DMS114 treated with DMSO at 0.1 percent for 48 hours (cell line): ENCODE results near the gene FIGNL1.
"Not testable (repeated sequence)": the region's sequence is repeated elsewhere in the genome, so short reads cannot be mapped to it uniquely, and the experiment has no call there.

Experiments
- DNase-seq: peaks from one replicate; lab custom pipeline; 2025; ENCODE audit not compliant: unreplicated experiment; lab: John Stamatoyannopoulos, UW

The FIGNL1 gene

DNA sequence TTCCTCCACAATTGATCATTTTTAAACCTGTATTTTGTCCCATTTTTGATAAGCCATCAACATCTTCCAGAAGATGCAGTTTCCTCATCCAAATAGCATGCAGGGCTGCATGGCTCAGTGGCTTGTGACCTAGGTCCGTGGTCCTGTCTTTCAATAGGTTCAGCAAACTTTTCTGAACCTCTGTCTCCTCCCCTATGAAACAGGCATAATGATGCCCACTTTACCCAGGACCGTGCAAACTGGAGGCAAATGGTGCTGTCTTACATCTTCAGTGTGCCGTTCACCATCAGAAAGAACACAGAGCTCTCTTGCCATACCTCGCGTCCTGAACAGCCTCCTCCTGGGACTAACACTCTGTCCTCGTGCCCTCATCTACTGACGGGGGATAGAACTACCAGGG is 22.3 kb upstream of the FIGNL1 start:
- no peak for DNase-seq

DNA sequence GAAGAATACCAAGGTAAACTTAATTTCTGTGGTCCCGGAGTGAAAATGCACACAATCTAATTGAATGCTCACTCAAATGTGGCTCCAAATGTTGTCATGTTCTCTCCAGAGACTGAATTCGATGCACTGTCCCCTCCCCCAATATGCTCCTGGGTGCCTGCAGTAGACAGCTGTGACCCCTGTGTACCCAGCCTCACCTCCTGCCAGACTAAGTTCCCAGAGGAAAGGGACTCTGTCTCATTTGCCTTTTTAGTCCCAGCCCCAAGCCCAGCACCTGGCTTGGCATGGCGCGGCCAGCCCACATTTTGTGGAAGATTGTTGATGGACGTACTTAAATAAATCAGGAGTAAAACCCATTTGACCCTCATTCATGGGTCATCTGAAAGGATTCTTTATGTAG is 21.8 kb upstream of the FIGNL1 start:
- no peak for DNase-seq

DNA sequence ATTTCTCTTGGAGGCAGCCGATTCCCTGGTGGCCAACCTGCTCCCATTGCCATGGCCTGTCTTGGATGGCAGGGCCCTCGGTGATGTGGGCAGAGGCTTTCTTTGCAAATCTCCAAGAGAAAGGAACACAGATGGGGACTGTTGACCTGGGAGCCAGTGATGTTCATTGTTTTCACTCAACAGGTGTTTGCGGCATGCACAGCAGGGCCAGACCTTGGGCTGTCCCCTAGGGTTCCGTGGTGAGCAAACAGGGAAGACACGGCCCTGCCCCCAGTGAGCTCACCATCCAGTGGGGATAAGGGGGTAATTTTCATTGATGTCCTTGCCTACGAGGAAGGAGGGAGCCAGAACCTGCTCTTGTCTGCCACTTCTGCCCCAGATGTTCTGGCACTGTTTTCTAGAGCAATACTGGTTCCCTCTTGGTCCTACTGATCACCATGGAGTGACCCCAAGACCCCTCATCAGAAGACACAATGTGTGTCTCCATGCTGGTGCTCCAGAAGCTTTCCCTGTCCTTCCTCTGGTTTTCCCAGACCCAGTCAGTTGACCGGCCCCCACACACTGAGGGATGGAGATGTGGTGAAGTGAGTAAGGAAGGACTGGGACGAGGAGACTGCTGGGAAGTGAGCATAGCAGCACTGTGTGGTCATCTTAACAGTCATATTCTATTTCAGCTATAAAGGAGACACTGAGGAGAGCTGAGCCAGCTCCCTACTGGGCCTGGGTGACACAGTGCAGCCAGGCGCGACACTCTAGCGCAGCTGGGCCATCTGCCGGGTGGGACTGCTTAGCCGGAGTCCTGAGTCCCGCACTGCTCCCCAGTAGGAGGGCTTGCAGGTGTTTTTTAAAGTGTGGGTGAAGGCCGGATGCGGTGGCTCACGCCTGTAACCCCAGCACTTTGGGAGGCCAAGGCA is 20.4 kb upstream of the FIGNL1 start:
- no peak for DNase-seq

DNA sequence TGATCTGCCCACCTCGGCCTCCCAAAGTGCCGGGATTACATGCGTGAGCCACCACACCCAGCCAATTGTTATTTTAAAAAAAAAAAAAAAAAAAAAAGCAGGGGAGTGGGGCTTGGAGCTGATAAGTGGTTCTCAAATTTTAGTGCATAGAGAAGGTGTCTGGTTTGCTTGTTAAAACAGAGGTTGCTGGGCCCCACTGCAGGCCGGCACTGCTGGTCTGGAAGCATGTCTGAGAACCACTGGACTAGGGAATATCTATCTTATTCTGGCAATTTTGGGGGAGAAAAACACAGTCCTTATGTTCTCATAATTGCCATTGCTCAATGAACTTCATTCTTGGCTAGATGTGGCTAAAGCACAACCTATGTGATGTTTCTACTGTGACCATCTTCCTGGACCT is 19.0 kb upstream of the FIGNL1 start:
- DNase-seq, result no peak

DNA sequence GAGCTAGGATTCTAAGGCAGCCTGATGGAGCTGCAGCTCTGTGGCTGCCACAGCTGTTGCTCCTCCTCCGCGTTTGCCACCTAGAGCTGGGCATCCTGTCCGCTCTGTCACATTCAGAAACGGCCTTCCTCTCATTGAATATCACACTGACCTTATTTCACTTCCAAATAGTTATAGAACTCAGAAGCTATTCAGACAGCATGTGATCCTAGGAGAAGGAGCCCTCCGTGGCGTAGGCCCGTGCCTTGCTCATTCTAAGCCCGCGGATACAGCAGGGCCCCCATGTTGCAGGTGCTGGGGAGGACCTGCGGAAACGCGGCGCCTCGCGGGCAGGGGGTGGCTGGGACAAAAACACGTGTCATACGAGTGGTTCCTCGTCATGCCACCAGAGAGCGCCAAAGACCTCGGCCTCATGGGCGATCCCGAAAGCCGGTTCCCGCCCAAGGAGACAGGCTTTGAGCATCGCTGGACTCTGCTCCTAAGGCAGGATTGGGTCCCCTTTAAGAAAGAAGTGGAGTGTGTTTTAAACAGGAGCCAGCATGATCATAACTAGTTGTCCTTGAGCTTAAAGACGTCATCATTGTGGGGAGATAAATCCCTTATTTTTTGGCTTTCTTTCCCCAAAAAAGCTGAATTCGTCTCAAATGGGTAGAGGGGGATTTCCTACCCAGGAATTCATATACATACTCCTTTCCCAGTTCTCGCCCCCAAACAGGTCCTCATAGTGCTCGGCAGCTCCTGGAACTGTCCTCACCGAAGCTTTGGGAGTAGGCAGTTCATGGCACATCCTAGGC is 17.9 kb upstream of the FIGNL1 start:
- DNase-seq, result peak; percentile 62

DNA sequence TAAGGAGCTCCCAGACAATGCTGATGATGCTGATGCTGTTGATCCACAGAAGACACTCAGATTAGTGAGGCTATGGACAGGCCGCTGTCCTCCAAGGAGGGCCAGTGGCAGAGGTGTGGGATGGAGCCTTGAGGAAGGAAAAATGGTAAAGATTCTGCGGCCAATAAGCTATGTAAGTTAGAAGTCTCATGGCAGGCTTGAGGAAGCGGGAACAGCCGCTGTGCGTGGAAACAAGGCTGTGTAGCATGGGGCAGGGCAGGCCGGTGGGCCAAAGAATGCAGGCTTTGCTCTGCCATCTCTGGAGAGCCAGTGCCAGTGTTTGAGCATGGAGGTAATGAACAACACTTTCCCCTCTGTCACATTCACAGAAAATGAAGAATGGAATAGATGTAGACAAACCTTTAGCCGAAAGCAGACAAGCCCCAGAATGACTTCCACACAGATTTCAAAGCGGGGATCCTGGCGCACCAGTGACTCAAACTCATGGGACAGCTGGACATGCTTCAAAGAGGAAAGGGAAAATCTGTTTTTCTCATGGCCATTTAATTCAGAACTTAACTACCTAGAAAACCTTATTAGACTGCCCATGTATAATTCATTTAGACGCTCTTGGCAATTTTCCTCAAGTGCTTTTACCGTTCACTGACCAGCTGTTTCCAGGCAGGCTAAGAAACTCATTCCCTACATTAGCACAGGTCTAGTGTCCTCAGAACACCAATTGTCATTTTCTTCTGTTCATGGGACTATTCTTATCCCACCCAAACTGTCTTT is 16.9 kb upstream of the FIGNL1 start:
- no peak for DNase-seq

DNA sequence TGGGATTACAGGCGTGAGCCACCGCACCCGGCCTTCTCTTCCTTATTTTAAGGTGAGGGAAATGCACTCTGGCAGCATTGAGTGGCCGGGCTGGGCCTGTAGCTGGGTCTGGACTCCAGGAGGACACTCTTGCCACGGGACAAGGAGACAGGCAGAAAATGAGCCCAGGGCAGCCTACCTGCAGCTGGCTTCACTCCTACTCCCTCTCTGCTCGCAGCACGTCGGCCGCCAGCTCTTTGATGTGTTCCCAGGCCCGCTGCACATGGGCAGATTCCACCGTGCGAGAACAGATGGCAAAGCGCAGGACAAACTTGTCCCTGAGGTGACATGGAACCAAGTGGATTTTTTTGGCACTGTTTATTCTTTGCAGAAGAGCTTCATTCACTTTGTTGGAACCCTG is 12.9 kb upstream of the FIGNL1 start:
- DNase-seq, result no peak

DNA sequence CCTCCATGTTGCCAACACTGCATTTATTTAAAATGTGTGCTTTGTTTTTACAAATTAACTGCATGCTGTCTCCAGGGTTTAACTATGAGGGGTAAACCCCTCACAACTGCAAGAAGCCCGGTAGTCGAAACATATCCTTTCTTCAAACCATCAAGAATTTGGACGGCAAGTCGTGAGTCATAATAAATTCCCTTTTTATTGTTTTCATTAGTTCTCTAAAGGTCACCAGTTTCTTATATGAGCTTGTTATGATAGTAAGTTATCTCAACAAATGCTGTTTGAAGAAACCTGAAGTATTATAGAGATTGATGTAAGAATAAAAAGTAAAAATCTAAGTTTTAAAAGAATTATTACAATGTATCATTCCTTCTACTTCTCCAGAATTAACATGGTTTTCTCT is 12.2 kb upstream of the FIGNL1 start:
- DNase-seq, result no peak

DNA sequence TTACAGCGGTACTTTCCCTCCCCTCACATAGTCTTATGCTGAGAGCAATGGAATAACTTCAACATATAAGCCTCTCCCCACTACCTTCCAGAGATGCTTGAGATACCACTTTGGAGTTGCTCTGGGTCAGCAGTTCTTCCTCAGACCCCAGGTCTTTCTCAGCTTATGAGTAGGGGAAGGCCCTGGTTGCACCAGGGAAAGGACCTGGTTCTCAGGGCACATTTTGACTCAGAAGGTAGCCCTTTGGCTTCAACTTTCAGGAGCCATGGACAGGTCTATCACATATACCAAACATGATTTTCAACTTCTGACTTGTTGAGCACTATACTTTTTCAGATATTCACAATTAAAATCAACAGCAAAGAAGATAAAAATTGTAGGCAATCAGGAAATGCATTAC is 11.5 kb upstream of the FIGNL1 start:
- DNase-seq, result no peak

DNA sequence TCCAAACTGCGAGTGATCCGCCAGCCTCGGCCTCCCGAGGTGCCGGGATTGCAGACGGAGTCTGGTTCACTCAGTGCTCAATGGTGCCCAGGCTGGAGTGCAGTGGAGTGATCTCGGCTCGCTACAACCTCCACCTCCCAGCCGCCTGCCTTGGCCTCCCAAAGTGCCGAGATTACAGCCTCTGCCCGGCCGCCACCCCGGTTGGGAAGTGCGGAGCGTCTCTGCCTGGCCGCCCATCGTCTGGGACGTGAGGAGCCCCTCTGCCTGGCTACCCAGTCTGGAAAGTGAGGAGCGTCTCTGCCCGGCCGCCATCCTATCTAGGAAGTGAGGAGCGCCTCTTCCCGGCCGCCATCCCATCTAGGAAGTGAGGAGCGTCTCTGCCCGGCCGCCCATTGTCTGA is 9.0 kb upstream of the FIGNL1 start:
- DNase-seq, result not testable (repeated sequence)

DNA sequence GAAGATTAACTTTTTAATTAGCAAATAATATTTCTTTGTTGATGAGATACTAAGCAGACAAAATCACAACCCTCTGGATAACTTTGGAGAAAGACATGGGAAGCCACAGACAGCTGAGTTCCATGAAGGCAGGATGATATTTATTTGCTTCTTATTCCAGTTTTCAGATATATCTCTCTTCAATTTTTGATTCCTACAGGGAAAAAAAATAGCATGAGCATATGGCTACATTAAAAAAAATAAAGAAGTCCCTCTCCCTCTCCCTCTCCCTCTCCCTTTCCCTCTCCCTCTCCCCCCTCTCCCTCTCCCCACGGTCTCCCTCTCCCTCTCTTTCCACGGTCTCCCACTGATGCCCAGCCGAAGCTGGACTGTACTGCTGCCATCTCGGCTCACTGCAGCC is 8.5 kb upstream of the FIGNL1 start:
- not testable (repeated sequence) for DNase-seq

DNA sequence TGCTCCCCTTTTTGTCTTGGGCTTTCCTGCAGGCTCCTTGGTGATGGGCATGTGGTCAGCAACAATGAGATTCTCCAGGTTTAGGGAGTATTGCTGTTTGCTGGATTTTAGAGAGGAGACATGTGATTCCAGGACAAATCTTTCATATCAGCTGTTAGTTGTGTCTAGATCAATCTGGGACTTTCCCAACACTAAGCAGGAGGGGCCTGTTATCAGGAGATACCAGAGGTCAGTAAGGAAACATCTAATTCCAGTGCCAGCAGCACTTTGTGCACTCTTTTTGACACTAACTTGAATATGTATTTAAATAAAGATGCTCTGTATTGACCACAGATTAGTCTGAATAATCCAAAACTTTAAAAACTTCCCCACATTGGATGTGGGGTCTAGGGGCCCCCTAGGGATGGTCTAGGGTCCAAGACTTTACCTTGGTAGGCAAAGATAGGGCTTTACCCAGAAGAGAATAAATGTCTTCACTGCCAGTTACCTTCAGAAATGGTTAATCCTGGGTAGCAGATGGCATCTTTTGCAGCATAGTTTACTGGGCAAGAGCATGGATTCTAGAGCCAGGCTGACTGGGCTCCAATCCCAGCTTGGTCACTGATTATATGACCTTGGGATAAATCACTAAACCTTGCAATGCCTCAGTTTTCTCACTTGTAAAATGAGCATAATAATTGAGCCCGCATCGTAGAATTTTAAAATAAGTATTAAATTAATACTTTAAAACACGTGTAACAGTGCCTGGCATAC is 6.4 kb upstream of the FIGNL1 start:
- DNase-seq, result no peak

DNA sequence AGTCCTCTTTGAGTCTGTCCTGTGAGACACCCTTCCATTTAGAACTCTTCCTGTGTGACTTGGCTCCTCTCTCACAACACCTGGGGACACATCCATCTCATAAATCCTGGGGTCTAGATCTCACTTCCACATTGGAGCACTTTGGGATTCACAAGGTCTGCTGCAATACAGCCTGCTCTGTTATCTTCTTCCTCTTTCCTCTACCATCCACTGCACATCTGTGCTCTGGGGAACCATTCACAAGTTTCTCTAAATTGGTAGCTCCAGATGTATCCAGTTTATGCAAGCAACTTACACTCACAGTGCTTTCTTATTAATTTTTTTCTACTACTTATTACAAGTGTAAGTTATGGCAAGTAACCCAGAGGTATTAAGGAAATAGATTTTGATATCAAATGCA is 5.5 kb upstream of the FIGNL1 start:
- DNase-seq, result no peak

DNA sequence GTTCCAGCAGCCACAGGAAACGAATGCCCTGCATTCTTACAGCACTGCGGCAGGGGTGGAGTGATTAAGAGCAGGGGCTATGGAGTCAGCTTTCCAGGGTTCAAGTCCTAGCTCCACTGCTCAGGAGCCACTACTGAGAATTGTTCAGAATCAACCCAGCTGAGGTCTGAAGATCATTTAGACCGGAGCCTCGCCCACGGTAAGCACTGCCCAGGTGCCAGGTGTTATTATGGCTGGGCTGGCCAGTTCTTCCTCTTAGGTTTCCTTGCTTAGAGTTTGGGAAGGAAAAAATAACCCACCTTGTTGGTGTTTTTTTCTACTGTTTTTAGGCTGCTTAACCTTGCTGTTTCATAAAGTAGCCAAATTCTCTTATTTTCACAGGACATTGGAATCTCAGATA is 4.8 kb upstream of the FIGNL1 start:
- DNase-seq, result no peak

DNA sequence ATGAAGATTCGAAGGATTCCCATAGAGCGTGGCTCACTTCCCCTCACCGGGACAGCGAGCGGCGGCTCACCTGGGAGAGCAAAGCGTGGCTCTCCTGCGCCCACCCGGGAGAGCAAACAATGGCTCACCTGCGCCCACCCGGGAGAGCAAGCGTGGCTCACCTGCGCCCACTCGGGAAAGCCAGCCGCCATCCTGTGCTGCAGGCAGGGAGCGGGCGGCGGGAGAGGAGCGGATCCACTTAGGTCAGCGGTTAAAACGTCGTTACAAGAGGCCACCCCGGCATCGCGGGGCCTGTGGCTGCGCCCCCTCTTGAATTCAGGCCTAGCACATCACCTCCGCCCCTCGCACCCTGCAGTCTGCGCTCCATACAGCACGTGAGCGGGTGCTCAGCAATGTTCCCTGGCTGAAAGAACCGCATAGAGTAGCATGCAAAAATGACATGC is 461 bp upstream of the FIGNL1 start:
- no peak for DNase-seq

DNA sequence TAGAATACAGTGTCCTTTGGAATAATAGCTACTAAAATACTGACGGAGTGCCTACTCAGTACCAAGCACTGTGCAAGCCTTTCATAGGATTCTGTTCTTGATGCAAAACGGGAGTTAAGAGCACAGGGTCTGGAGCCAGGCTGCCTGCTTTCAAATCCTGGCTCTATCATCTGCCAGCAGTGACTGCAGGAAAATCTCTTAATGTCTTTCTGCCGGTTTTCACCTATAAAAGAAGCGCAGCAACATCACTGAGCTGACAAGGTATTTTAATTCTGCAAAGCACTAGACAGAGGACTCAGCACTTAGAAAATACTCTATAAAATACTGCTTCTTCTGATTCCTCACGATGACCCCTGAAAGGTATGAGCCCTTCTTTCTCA is 659 bp downstream of the FIGNL1 start:
- no peak for DNase-seq

DNA sequence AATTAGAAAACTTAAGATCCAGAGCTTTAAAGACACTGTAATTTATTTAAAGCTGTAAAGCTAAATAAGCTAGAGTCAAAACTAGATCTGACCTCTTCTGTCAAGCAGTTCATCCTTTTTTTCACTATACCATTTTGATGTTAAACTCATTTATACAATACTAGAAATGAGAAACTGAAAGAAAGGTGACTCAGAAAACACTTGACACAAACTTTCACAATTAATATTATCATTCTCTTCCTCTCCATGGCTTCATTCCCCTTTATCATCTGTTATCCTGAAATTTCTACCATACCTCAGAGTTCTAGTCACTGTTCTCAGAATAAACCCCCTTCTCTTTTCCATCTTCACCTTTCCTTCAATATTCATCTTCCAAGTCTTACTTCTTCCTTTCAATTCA is 1.3 kb downstream of the FIGNL1 start:
- DNase-seq, result no peak

DNA sequence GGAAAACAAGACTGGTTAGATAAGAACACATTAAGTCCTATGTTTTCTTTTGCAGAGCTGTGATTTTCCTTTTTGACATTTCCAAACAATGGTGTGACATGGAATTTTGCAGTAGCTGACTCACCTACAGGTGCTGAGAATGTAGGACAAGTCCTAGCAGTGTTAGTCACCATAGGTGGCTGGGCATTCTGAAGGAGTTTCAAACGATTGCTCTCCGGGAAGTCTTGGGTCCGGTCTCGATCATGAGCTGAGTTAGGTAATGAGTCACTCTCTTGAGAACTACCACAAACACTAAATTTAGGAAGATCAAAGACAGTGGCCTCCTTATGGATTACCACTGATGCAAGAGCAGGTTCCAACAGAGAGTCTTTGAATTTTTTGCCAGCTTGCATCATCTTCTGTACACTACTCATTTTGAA is 3.6 kb downstream of the FIGNL1 start:
- DNase-seq, result no peak

DNA sequence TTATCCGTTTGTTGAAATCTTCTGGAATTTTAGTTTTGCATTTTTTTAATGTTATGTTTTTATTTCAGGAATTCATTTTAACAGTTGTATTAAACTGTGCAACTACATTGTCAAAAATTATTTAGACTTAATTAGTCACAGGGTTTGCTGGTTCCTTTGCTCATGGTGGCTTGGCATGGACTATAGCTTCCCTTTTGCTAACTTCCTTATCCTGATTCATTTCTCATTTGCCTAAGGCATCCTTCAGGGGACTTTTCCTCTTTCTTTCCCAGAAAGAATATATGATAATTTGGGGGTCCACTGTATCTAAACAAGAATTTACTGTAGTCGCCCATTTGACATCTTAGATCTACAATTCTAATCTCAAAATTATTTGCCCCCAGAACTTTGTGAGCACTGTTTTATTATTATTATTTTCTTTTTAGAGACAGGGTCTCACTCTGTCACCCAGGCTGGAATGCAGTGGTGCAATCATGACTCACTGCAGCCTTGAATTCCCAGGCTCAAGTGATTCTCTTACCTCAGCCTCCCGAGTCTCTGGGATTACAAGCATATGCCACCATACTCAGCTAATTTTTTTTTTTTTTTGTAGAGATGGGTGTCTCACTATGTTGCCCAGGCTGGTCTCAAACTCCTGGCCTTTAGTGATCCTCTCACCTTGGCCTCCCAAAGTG is 13.9 kb downstream of the FIGNL1 start:
- DNase-seq, result no peak

DNA sequence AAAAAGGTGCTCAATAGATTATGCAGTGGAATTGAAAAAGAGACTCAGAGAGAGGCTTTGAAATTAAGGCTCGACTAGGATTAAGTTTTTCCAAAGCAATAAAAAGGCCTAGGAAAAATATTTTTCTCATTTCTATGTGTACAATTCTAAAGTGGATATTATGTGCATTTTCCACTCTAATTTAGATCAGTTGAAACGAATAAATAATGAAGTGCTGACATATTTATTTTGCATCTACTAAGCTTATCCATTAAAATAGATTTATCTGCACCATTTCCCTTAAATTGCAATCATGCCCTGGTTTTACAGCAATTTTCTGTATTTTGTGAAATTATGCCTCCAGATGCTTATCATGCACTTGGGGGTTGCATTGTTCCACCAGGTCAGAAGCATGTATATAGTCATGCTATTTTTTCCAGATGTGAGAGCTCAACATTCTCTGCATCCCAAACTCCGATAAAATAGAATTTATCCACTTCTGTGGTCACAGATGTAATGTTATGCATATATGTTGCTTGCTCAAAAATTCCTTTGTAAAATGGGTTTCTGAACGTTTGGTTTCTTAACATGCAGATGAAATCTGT is 18.3 kb downstream of the FIGNL1 start:
- DNase-seq, result no peak
